Muscle layer of colon (tissue), 2 donors: ENCODE data around the gene A4GALT.
"Not testable (repeated sequence)": the region's sequence is repeated elsewhere in the genome, so short reads cannot be mapped to it uniquely, and the experiment has no call there.

ENCODE experiments used
- H3K27ac ChIP-seq: one replicate; pipeline ENCODE4 v1.7.0; 2013; ENCODE audit warnings: low read depth, mild to moderate bottlenecking, low read length, moderate library complexity
- H3K27me3 ChIP-seq, 2 donors: one replicate each; pipeline ENCODE4 v1.7.0; 2013; ENCODE audit warnings: low read length in 2 of 2, mild to moderate bottlenecking in 2 of 2; ENCODE audit not compliant: insufficient read depth in 2 of 2, control insufficient read depth in 1 of 2
- H3K36me3 ChIP-seq: one replicate; pipeline ENCODE4 v1.7.0; 2013; ENCODE audit warnings: mild to moderate bottlenecking, low read length; ENCODE audit not compliant: insufficient read depth
- H3K4me1 ChIP-seq: one replicate; pipeline ENCODE4 v1.7.0; 2013; ENCODE audit warnings: mild to moderate bottlenecking, low read length; ENCODE audit not compliant: insufficient read depth
- H3K4me3 ChIP-seq, 2 donors: one replicate each; pipeline ENCODE4 v1.7.0; 2013; ENCODE audit warnings: low read length in 2 of 2, low read depth in 1 of 2, mild to moderate bottlenecking in 1 of 2, moderate library complexity in 1 of 2
- H3K9ac ChIP-seq: one replicate; pipeline ENCODE4 v1.7.0; 2013; ENCODE audit warnings: low read length
- H3K9me3 ChIP-seq: one replicate; pipeline ENCODE4 v1.7.0; 2013; ENCODE audit warnings: mild to moderate bottlenecking, low read length
- donor health status: abdominal sarcoma.
- donor health status: Adenocarcinoma of cecum.

The A4GALT gene

GRCh38 chr22:42755553-42755952 lies 34.9 kb upstream of the A4GALT start:
- not testable (repeated sequence) for H3K9me3 ChIP-seq, H3K4me3 ChIP-seq, H3K36me3 ChIP-seq, H3K4me1 ChIP-seq, H3K27ac ChIP-seq, H3K9ac ChIP-seq, H3K27me3 ChIP-seq

- not testable (repeated sequence) for H3K27me3 ChIP-seq, H3K27ac ChIP-seq
Measured at GRCh38 chr22:42755121-42755520, 34.5 kb upstream of the A4GALT start.

GRCh38 chr22:42754658-42755057 lies 34.0 kb upstream of the A4GALT start:
- Histone ChIP-seq H3K4me1 (no peaks in the 10 kb centered on the region), H3K36me3 (no peaks in the 10 kb centered on the region), H3K27me3 (no peaks in the 10 kb centered on the region), H3K27ac (no peak overlapping the region), H3K9ac (no peak overlapping the region), H3K4me3 (no peak overlapping the region), H3K9me3 (no peaks in the 10 kb centered on the region)

More at GRCh38 chr22:42755121-42755520, 34.5 kb upstream of the A4GALT start:
- H3K4me3 ChIP-seq, H3K4me1 ChIP-seq, H3K36me3 ChIP-seq, H3K9ac ChIP-seq, H3K9me3 ChIP-seq: not testable (repeated sequence)

- Histone ChIP-seq H3K27me3 (no peaks in the 10 kb centered on the region), H3K4me1 (peaks cover under 1% of the 10 kb centered on the region), H3K9me3 (no peaks in the 10 kb centered on the region), H3K4me3 (no peak overlapping the region), H3K9ac (no peak overlapping the region), H3K36me3 (no peaks in the 10 kb centered on the region), H3K27ac (no peak overlapping the region)
Measured at GRCh38 chr22:42752912-42753311, 32.2 kb upstream of the A4GALT start.

DNA sequence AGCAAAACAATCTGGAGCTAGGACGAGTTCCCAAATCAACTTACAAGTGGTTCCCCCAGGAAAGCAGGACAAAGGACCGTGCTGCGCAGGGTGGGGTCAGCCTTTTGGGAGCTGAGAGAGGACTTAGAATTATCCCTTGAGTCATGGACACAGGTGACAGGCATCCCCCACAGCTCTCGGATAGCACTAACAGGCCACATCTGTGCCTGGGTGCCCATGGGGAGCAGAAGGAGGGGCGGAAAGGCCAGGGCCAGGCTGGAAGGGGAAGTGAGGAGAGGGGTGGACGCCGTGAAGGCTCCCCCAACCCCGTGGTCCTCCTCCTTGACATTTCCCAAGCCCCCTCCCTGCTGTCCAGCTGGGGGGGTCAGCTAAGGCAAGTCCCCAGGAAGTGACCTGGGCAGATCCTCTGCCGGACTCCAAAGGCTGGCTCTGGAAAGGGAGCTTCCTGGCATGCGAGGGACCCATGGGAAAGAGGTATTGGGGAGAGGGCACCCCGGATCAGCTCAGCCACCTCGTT lies 31.6 kb upstream of the A4GALT start:
- Histone ChIP-seq H3K4me3 (no peak overlapping the region), H3K27ac (peak overlapping the region; percentile 13), H3K4me1 (peaks cover 4% of the 10 kb centered on the region), H3K9me3 (no peaks in the 10 kb centered on the region), H3K36me3 (no peaks in the 10 kb centered on the region), H3K27me3 (no peaks in the 10 kb centered on the region), H3K9ac (no peak overlapping the region)

DNA sequence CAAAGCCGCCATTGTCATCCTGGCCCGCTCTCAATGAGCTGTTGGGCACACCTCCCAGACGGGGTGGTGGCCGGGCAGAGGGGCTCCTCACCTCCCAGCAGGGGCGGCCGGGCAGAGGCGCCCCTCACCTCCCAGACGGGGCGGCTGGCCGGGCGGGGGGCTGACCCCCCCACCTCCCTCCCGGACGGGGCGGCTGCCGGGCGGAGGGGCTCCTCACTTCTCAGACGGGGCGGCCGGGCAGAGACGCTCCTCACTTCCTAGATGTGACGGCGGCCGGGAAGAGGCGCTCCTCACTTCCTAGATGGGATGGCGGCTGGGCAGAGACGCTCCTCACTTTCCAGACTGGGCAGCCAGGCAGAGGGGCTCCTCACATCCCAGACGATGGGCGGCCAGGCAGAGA lies 29.8 kb upstream of the A4GALT start:
- not testable (repeated sequence) for H3K4me3 ChIP-seq, H3K36me3 ChIP-seq, H3K27me3 ChIP-seq, H3K9ac ChIP-seq, H3K4me1 ChIP-seq, H3K27ac ChIP-seq, H3K9me3 ChIP-seq

DNA sequence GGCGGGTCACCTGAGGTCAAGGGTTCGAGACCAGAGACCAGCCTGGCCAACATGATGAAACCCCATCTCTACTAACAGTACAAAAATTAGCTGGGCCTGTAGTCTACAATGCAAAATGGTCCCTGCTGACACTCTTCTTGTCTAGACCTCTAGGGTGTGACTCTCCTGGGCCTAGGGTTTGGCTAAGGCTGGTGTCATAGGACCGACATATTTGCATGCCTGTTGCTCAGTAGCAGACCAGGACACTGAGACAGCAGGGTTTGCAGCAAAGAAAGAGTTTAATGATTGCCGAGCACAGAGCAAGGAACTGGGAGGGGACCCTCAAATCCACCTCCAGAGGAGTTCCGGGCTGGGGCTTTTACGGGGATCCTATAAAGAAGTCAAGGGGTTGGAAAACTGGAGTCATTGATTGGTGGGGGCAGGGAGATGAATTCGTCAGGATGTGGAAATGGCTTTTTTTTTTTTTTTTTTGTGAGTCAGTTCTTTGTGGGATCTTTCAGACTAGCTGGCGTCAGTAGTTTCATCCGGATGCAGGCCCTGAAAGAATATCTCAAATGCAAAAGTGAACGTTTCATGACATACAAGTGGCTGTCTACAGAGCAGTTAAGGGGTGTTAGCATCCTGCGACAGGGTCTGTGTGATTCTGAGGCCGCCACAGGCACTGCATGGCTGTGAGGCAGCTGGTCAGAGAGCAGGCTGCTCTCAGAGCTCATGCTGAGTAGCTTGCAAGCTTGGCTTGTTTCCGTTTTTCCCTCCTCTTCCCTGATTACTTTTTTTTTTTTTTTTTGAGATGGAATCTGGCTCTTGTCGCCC lies 27.2 kb upstream of the A4GALT start:
- Histone ChIP-seq H3K9ac (no peak overlapping the region), H3K27ac (no peak overlapping the region), H3K36me3 (no peaks in the 10 kb centered on the region), H3K27me3 (no peaks in the 10 kb centered on the region), H3K9me3 (no peaks in the 10 kb centered on the region), H3K4me1 (peaks cover 12% of the 10 kb centered on the region), H3K4me3 (no peak overlapping the region)

GRCh38 chr22:42745118-42745517 lies 24.4 kb upstream of the A4GALT start:
- H3K9me3 ChIP-seq, result no peaks in the 10 kb centered on the region
- no peaks in the 10 kb centered on the region for H3K36me3 ChIP-seq
- no peak overlapping the region for H3K9ac ChIP-seq
- peaks cover 15% of the 10 kb centered on the region for H3K4me1 ChIP-seq
- no peaks in the 10 kb centered on the region for H3K27me3 ChIP-seq
- no peak overlapping the region for H3K4me3 ChIP-seq
- no peak overlapping the region for H3K27ac ChIP-seq

- Histone ChIP-seq H3K4me1 (peaks cover 15% of the 10 kb centered on the region), H3K9ac (no peak overlapping the region), H3K27ac (peak overlapping the region; percentile 75), H3K9me3 (no peaks in the 10 kb centered on the region), H3K36me3 (no peaks in the 10 kb centered on the region), H3K4me3 (no peak overlapping the region), H3K27me3 (no peaks in the 10 kb centered on the region)
Measured at GRCh38 chr22:42743501-42743991, 22.9 kb upstream of the A4GALT start.

GRCh38 chr22:42742940-42743339 lies 22.3 kb upstream of the A4GALT start:
- no peaks in the 10 kb centered on the region for H3K27me3 ChIP-seq
- no peak overlapping the region for H3K4me3 ChIP-seq
- peak overlapping the region; percentile 75 for H3K27ac ChIP-seq
- H3K4me1 ChIP-seq, result peaks cover 15% of the 10 kb centered on the region
- H3K36me3 ChIP-seq, result no peaks in the 10 kb centered on the region
- H3K9ac ChIP-seq, result no peak overlapping the region
- H3K9me3 ChIP-seq, result no peaks in the 10 kb centered on the region

- H3K4me1 ChIP-seq, result peaks cover 11% of the 10 kb centered on the region
- not testable (repeated sequence) for H3K9me3 ChIP-seq, H3K27ac ChIP-seq, H3K4me3 ChIP-seq, H3K36me3 ChIP-seq, H3K27me3 ChIP-seq, H3K9ac ChIP-seq
Measured at GRCh38 chr22:42740320-42740719, 19.6 kb upstream of the A4GALT start.

DNA sequence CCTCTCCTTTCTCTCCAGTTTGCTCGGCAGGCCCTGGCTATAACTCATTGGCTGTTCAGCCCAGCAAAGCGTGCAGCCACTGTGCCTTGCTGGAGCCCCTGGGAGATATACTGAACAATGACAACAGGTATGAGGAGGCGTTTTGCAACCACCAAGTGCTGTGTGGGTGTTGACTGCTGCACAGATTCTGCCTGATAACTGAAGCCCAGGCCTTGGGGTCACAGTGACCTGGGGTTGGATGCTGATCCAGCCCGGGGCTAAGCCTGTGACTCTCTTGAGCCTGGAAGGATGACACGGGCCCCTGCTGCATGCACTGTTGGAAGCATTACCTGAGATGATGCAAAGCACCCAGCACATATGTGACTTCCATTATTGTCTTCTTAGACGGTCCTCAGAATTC lies 13.7 kb upstream of the A4GALT start:
- H3K9ac ChIP-seq, result no peak overlapping the region
- H3K36me3 ChIP-seq, result no peaks in the 10 kb centered on the region
- no peak overlapping the region for H3K27ac ChIP-seq
- H3K4me3 ChIP-seq, result no peak overlapping the region
- H3K4me1 ChIP-seq, result no peaks in the 10 kb centered on the region
- H3K9me3 ChIP-seq, result no peaks in the 10 kb centered on the region
- H3K27me3 ChIP-seq, result no peaks in the 10 kb centered on the region
